Measurements from ENCODE around the gene CCDC85B.

CCDC85B gene

GRCh38 chr11:65917077-65917433 is 26.6 kb downstream of the CCDC85B start:
- Histone ChIP-seq H3K4me3 (peak overlapping the region; percentile 82), H3K27ac (peak overlapping the region; percentile 96 to 98)
- DNase-seq (ENCODE audit: low spot score) = no peak
- no peak for TF ChIP-seq CTCF (IDR thresholded peaks at IDR 0.05)

- no peak for DNase-seq (ENCODE audit: low spot score)
- TF ChIP-seq CTCF (IDR thresholded peaks at IDR 0.05) = no peak
- Histone ChIP-seq H3K4me3 (peak overlapping the region; percentile 82), H3K27ac (peak overlapping the region; percentile 96 to 98)
Observed at GRCh38 chr11:65917434-65918210, 27.1 kb downstream of the CCDC85B start.

DNA sequence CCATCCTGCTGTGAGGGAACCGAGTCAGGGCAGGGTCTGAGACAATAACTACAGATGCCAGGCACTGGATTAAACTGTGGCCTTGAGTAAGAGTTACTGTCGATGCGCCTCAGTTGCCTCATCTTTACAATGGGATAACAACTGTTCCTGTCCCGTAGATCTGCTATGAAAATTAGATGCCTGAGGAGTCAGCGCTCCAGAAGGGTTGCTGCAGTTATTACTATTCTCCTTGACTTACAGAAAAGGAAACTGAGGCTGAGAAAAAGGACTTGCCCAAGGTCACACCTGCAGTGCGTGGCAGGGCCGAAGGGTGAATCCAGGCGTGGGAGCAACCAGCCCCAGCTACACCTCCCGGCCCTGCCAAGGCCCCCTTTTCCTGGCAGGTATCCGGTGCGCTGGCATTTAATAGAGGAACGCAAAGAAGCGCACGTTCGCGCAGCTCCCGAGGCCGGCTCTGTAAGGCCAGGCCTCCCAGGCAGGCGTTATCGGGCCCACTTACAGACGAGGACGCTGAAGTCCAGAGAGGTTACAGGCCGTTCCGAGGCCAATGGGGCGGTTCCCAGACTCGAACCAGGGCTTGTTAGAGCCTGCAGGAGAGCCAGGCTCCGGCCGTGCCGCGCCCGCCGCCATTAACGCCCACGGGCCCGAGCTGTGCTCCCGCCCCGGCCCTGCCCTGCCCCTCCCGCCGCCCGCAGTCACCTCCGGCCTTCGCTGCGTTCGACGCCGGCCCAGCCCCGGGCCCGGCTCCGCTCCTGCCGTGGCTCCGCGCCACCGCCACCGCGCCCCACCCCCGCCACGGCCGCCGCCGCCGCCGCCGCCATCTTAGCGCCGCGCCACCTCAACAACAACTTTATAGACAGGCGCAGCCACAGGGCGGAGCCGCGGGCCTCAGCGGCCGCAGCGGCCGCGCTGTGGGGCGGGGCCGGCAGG is 28.0 kb downstream of the CCDC85B start, which contains the start of gene C11orf68:
C11orf68 (minus strand) TSS at position 852 of the 930 bp plus-strand sequence; CDS start at position 821, 31 bp downstream.
- DNase-seq (ENCODE audit: low spot score) = no peak

GRCh38 chr11:65919141-65919572 is 28.7 kb downstream of the CCDC85B start, which contains the start of gene DRAP1:
TSS of gene DRAP1 (plus strand) at chr11:65919426. CDS start at chr11:65919502, 76 bp downstream.
- no peak for TF ChIP-seq CTCF (IDR thresholded peaks at IDR 0.05)
- DNase-seq (ENCODE audit: low spot score) = peak; percentile 99
- H3K4me3 ChIP-seq = peak within 1 kb of the TSS; percentile 88
- H3K27ac ChIP-seq = peak within 1 kb of the TSS; percentile 96 to 98

More for the DNA sequence above, 28.0 kb downstream of the CCDC85B start, which contains the start of gene C11orf68:
- TF ChIP-seq CTCF (IDR thresholded peaks at IDR 0.05) = no peak
- H3K4me3 ChIP-seq = peak within 1 kb of the TSS; percentile 88
- H3K27ac ChIP-seq = peak within 1 kb of the TSS; percentile 96 to 98

- Histone ChIP-seq H3K27ac (peak overlapping the region; percentile 70 to 93), H3K4me3 (peak overlapping the region; percentile 88)
- no peak for TF ChIP-seq CTCF (IDR thresholded peaks at IDR 0.05)
- DNase-seq (ENCODE audit: low spot score) = no peak
Observed at GRCh38 chr11:65919573-65920371, 29.3 kb downstream of the CCDC85B start.

DNA sequence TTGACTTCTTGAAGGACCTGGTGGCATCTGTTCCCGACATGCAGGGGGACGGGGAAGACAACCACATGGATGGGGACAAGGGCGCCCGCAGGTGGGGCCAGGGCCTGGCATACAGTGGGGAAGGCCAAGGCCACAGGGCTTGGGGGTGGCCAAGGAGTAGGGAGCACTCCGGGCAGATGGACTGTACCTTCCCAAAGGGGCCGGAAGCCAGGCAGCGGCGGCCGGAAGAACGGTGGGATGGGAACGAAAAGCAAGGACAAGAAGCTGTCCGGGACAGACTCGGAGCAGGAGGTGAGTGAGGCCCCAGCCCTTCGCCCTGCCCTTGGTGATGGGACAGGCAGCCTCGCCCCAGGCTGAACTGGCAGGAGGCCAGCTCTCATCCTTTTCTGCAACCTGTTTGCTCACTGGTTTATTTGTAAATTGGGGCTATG is 29.9 kb downstream of the CCDC85B start:
- Histone ChIP-seq H3K4me3 (peak overlapping the region; percentile 88), H3K27ac (peak overlapping the region; percentile 70 to 93)
- no peak for TF ChIP-seq CTCF (IDR thresholded peaks at IDR 0.05)
- DNase-seq (ENCODE audit: low spot score) = no peak
